ENCODE measurements around the gene ULK3.

DNA sequence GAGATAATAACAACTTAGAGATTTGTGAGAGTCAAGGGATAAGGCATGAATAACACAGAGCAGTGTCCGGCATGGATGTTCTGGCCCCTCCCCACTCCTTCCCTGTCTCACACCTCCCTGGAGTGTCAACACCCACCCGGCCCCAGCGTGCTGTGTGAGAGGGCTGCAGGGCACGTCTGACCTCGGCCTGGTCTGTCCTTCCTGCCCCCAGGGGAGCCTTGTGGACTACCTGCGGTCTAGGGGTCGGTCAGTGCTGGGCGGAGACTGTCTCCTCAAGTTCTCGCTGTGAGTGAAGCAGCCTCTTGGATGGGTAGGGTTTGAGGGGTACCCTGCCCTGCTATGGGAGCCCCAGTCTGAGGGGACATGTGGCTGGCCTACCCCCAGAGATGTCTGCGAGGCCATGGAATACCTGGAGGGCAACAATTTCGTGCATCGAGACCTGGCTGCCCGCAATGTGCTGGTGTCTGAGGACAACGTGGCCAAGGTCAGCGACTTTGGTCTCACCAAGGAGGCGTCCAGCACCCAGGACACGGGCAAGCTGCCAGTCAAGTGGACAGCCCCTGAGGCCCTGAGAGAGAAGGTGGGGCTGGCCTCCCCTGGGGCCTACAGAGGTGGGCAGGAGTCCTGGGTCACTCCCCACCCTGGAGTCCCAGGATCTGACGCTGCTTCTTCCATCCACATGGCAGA lies 41.5 kb downstream of the ULK3 start:
- no peak for TF ChIP-seq MEF2A (IDR thresholded peaks at IDR 0.05; ENCODE audit: insufficient read depth, low read depth, low read length)
- TF ChIP-seq, protein P1, sequence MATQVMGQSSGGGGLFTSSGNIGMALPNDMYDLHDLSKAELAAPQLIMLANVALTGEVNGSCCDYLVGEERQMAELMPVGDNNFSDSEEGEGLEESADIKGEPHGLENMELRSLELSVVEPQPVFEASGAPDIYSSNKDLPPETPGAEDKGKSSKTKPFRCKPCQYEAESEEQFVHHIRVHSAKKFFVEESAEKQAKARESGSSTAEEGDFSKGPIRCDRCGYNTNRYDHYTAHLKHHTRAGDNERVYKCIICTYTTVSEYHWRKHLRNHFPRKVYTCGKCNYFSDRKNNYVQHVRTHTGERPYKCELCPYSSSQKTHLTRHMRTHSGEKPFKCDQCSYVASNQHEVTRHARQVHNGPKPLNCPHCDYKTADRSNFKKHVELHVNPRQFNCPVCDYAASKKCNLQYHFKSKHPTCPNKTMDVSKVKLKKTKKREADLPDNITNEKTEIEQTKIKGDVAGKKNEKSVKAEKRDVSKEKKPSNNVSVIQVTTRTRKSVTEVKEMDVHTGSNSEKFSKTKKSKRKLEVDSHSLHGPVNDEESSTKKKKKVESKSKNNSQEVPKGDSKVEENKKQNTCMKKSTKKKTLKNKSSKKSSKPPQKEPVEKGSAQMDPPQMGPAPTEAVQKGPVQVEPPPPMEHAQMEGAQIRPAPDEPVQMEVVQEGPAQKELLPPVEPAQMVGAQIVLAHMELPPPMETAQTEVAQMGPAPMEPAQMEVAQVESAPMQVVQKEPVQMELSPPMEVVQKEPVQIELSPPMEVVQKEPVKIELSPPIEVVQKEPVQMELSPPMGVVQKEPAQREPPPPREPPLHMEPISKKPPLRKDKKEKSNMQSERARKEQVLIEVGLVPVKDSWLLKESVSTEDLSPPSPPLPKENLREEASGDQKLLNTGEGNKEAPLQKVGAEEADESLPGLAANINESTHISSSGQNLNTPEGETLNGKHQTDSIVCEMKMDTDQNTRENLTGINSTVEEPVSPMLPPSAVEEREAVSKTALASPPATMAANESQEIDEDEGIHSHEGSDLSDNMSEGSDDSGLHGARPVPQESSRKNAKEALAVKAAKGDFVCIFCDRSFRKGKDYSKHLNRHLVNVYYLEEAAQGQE (IDR thresholded peaks at IDR 0.05; ENCODE audit: low read depth, low read length) = no peak
- TF ChIP-seq, protein P2, sequence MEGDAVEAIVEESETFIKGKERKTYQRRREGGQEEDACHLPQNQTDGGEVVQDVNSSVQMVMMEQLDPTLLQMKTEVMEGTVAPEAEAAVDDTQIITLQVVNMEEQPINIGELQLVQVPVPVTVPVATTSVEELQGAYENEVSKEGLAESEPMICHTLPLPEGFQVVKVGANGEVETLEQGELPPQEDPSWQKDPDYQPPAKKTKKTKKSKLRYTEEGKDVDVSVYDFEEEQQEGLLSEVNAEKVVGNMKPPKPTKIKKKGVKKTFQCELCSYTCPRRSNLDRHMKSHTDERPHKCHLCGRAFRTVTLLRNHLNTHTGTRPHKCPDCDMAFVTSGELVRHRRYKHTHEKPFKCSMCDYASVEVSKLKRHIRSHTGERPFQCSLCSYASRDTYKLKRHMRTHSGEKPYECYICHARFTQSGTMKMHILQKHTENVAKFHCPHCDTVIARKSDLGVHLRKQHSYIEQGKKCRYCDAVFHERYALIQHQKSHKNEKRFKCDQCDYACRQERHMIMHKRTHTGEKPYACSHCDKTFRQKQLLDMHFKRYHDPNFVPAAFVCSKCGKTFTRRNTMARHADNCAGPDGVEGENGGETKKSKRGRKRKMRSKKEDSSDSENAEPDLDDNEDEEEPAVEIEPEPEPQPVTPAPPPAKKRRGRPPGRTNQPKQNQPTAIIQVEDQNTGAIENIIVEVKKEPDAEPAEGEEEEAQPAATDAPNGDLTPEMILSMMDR (IDR thresholded peaks at IDR 0.05 in 2 of 3, conservative IDR thresholded peaks at IDR 0.05 in 1 of 3; ENCODE audit: control insufficient read depth in 2 of 3, extremely low read depth in 1 of 3, insufficient read depth in 1 of 3, low read depth in 3 of 3, low read length in 3 of 3) = no peak
- TF ChIP-seq, protein P3, sequence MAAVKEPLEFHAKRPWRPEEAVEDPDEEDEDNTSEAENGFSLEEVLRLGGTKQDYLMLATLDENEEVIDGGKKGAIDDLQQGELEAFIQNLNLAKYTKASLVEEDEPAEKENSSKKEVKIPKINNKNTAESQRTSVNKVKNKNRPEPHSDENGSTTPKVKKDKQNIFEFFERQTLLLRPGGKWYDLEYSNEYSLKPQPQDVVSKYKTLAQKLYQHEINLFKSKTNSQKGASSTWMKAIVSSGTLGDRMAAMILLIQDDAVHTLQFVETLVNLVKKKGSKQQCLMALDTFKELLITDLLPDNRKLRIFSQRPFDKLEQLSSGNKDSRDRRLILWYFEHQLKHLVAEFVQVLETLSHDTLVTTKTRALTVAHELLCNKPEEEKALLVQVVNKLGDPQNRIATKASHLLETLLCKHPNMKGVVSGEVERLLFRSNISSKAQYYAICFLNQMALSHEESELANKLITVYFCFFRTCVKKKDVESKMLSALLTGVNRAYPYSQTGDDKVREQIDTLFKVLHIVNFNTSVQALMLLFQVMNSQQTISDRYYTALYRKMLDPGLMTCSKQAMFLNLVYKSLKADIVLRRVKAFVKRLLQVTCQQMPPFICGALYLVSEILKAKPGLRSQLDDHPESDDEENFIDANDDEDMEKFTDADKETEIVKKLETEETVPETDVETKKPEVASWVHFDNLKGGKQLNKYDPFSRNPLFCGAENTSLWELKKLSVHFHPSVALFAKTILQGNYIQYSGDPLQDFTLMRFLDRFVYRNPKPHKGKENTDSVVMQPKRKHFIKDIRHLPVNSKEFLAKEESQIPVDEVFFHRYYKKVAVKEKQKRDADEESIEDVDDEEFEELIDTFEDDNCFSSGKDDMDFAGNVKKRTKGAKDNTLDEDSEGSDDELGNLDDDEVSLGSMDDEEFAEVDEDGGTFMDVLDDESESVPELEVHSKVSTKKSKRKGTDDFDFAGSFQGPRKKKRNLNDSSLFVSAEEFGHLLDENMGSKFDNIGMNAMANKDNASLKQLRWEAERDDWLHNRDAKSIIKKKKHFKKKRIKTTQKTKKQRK (IDR thresholded peaks at IDR 0.05; ENCODE audit: low read depth, low read length) = no peak
- TF ChIP-seq, protein P4, sequence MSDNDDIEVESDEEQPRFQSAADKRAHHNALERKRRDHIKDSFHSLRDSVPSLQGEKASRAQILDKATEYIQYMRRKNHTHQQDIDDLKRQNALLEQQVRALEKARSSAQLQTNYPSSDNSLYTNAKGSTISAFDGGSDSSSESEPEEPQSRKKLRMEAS (IDR thresholded peaks at IDR 0.05; ENCODE audit: low read depth, low read length) = no peak
- TF ChIP-seq SUZ12 (IDR thresholded peaks at IDR 0.05; ENCODE audit: unreplicated experiment) = no peak
- no peak for TF ChIP-seq IKZF2 (IDR thresholded peaks at IDR 0.05)

All from GM12878 (cell line).